GM23338 (cell line): ENCODE data around the gene PSMD4. TPM values are rescaled to one million over a fixed set of nuclear protein-coding genes. Genes with fewer than 3 reads are reported as not detected.

Experiments
- ATAC-seq: fragments of 200-7000 bp; cut with Tn5 transposase; 3 replicates; pipeline ENCODE4 v1.9.1; 2020
- DNase-seq: peaks from one replicate; pipeline ENCODE4 v3.0.0-alpha.2; 2015; ENCODE audit warnings: low spot score
- H2AFZ ChIP-seq: fragments of 200-600 bp; sonication (generic); 2 replicates; pipeline ENCODE4 v1.8.0; 2016; ENCODE audit warnings: antibody characterized with exemption, mild to moderate bottlenecking, moderate library complexity
- H3F3A ChIP-seq: fragments of 200-600 bp; sonication (generic); replicated peaks from 2 replicates; pipeline ENCODE4 v1.8.0; 2017; ENCODE audit warnings: antibody characterized with exemption, mixed run types, low read depth
- H3K27ac ChIP-seq: fragments of 200-600 bp; sonication (generic); 2 replicates; pipeline ENCODE4 v1.6.1; 2016; ENCODE audit warnings: low read depth
- H3K27me3 ChIP-seq: fragments of 200-600 bp; sonication (generic); 2 replicates; pipeline ENCODE4 v1.8.0; 2016; ENCODE audit warnings: mild to moderate bottlenecking, mixed run types, moderate library complexity; ENCODE audit not compliant: insufficient read depth
- H3K36me3 ChIP-seq: fragments of 200-600 bp; sonication (generic); 2 replicates; pipeline ENCODE4 v1.8.0; 2016; ENCODE audit warnings: mild to moderate bottlenecking; ENCODE audit not compliant: insufficient read depth
- H3K4me1 ChIP-seq: fragments of 200-600 bp; sonication (generic); 2 replicates; pipeline ENCODE4 v1.8.0; 2016; ENCODE audit warnings: mild to moderate bottlenecking, moderate library complexity; ENCODE audit not compliant: insufficient read depth
- H3K4me2 ChIP-seq: fragments of 200-600 bp; sonication (generic); 2 replicates; pipeline ENCODE4 v1.7.1; 2017; ENCODE audit warnings: mixed run types
- H3K4me3 ChIP-seq: fragments of 200-600 bp; sonication (generic); 2 replicates; pipeline ENCODE4 v1.6.1; 2016; ENCODE audit warnings: mixed run types
- H3K79me2 ChIP-seq: fragments of 200-600 bp; sonication (generic); replicated peaks from 2 replicates; pipeline ENCODE4 v1.8.0; 2017; ENCODE audit warnings: mild to moderate bottlenecking; ENCODE audit not compliant: insufficient read depth
- H3K9me2 ChIP-seq: fragments of 200-600 bp; sonication (generic); 2 replicates; pipeline ENCODE4 v1.8.0; 2017; ENCODE audit not compliant: insufficient read depth
- H4K20me1 ChIP-seq: fragments of 200-600 bp; sonication (generic); replicated peaks from 2 replicates; pipeline ENCODE4 v1.8.0; 2017; ENCODE audit warnings: mild to moderate bottlenecking; ENCODE audit not compliant: insufficient read depth
- H3K27ac Mint-ChIP-seq: 2 replicates; pipeline ENCODE4 v1.8.0; 2020; ENCODE audit warnings: inconsistent platforms, mild to moderate bottlenecking, moderate library complexity, mixed read lengths
- H3K27me3 Mint-ChIP-seq: 3 replicates; pipeline ENCODE4 v1.8.0; 2022; ENCODE audit warnings: low read depth, mild to moderate bottlenecking, moderate library complexity, mixed read lengths, inconsistent platforms; ENCODE audit not compliant: insufficient read depth, poor library complexity
- H3K36me3 Mint-ChIP-seq: 3 replicates; pipeline ENCODE4 v1.8.0; 2021; ENCODE audit warnings: low read depth, mild to moderate bottlenecking, inconsistent platforms, moderate library complexity, mixed read lengths
- H3K4me1 Mint-ChIP-seq: 3 replicates; pipeline ENCODE4 v1.8.0; 2020; ENCODE audit warnings: mild to moderate bottlenecking, inconsistent platforms, mixed read lengths
- H3K4me3 Mint-ChIP-seq: 3 replicates; pipeline ENCODE4 v1.8.0; 2021; ENCODE audit warnings: moderate library complexity, mild to moderate bottlenecking, inconsistent platforms, mixed read lengths
- H3K9me3 Mint-ChIP-seq: 3 replicates; pipeline ENCODE4 v1.8.0; 2020; ENCODE audit warnings: moderate library complexity, mild to moderate bottlenecking, inconsistent platforms, mixed read lengths
- CREB1 ChIP-seq: fragments of 250-450 bp; sonication (Bioruptor Pico); IDR thresholded peaks from 2 replicates; pipeline ENCODE4 v1.5.0; 2020; ENCODE audit warnings: low read depth, mild to moderate bottlenecking, moderate library complexity
- EZH2 ChIP-seq: fragments of 200-600 bp; sonication (generic); IDR thresholded peaks from one replicate; pipeline ENCODE4 v1.8.0; 2017; ENCODE audit warnings: antibody characterized with exemption, mild to moderate bottlenecking, low read depth; ENCODE audit not compliant: unreplicated experiment
- EZH2phosphoT487 ChIP-seq: fragments of 200-600 bp; sonication (generic); IDR thresholded peaks from one replicate; pipeline ENCODE4 v1.8.1; 2018; ENCODE audit warnings: antibody characterized with exemption; ENCODE audit not compliant: unreplicated experiment
- JUNB ChIP-seq: IDR thresholded peaks from one replicate; pipeline ENCODE4 v1.6.1; 2016; ENCODE audit warnings: antibody characterized with exemption; ENCODE audit not compliant: unreplicated experiment
- NANOG ChIP-seq: IDR thresholded peaks from 2 replicates; pipeline ENCODE4 v1.6.1; 2016; ENCODE audit warnings: antibody characterized with exemption, borderline replicate concordance
- POLR2AphosphoS5 ChIP-seq: IDR thresholded peaks from 2 replicates; pipeline ENCODE4 v1.6.1; 2016; ENCODE audit warnings: antibody characterized with exemption, low read depth
- STAT1 ChIP-seq: IDR thresholded peaks from one replicate; pipeline ENCODE4 v1.6.1; 2016; ENCODE audit warnings: antibody characterized with exemption; ENCODE audit not compliant: unreplicated experiment
- ZNF114 ChIP-seq: fragments of 250-450 bp; sonication (Bioruptor Pico); IDR thresholded peaks from 2 replicates; pipeline ENCODE4 v1.5.0; 2020; ENCODE audit warnings: mild to moderate bottlenecking, moderate library complexity
- ZNF331 ChIP-seq: fragments of 250-450 bp; sonication (Bioruptor Pico); IDR thresholded peaks from 2 replicates; pipeline ENCODE4 v1.5.0; 2020; ENCODE audit warnings: low read depth, mild to moderate bottlenecking, moderate library complexity
- polyA plus RNA-seq: library from polyadenylated mRNA; unstranded; fragments of >200 nt; fragmentation: Nextera tagmentation; extraction: Ambion mirVana; gene quantifications from 2 replicates; pipeline ENCODE4 v1.2.1, GENCODE V29; 2016
- total RNA-seq: library from RNA; depleted of rRNA; stranded (reverse); fragments of >200 nt; shearing (Covaris generic); gene quantifications from 2 replicates; pipeline ENCODE4 v1.2.3, GENCODE V29; 2014
- TF ChIP-seq, protein P1 (sequence below): IDR thresholded peaks from one replicate; pipeline ENCODE4 v1.6.1; 2018; ENCODE audit warnings: antibody characterized with exemption; ENCODE audit not compliant: unreplicated experiment
- TF ChIP-seq, protein P2 (sequence below), 2 experiments: fragments of 200-600 bp in 1 of 2; sonication (generic) in 1 of 2; conservative IDR thresholded peaks; 2 replicates each; pipeline versions ENCODE4 v1.5.1 to v1.6.1; 2016 to 2017; ENCODE audit warnings: antibody characterized with exemption in 2 of 2, low read depth in 2 of 2, mild to moderate bottlenecking in 2 of 2, moderate library complexity in 1 of 2
- TF ChIP-seq, protein P3 (sequence below): IDR thresholded peaks from 2 replicates; pipeline ENCODE4 v1.6.1; 2016; ENCODE audit warnings: antibody characterized with exemption

PSMD4 gene
- total and polyA plus RNA-seq, 2 experiments from 2014 or later = 171 to 235 TPM

DNA sequence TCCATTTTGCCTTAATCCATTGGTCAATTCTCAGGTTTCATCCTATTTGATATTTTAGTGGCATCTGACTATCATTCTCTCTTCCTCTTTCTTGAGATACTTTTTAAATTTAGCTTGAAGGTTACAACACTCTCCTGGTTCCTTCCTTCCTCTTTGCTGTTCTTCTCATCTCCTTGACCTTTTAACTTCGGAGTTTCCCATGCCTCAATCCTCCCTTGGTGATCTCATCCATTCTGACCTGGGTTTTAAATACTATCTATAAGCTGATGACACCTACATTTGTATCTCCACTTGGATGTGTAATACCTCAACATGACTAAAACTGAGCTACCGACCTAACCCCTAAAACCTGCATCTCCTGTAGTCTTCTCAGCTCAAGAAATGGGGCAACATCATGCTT is 22.7 kb downstream of the PSMD4 start (continued):
- TF ChIP-seq, protein P1, sequence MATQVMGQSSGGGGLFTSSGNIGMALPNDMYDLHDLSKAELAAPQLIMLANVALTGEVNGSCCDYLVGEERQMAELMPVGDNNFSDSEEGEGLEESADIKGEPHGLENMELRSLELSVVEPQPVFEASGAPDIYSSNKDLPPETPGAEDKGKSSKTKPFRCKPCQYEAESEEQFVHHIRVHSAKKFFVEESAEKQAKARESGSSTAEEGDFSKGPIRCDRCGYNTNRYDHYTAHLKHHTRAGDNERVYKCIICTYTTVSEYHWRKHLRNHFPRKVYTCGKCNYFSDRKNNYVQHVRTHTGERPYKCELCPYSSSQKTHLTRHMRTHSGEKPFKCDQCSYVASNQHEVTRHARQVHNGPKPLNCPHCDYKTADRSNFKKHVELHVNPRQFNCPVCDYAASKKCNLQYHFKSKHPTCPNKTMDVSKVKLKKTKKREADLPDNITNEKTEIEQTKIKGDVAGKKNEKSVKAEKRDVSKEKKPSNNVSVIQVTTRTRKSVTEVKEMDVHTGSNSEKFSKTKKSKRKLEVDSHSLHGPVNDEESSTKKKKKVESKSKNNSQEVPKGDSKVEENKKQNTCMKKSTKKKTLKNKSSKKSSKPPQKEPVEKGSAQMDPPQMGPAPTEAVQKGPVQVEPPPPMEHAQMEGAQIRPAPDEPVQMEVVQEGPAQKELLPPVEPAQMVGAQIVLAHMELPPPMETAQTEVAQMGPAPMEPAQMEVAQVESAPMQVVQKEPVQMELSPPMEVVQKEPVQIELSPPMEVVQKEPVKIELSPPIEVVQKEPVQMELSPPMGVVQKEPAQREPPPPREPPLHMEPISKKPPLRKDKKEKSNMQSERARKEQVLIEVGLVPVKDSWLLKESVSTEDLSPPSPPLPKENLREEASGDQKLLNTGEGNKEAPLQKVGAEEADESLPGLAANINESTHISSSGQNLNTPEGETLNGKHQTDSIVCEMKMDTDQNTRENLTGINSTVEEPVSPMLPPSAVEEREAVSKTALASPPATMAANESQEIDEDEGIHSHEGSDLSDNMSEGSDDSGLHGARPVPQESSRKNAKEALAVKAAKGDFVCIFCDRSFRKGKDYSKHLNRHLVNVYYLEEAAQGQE = no peak

DNA sequence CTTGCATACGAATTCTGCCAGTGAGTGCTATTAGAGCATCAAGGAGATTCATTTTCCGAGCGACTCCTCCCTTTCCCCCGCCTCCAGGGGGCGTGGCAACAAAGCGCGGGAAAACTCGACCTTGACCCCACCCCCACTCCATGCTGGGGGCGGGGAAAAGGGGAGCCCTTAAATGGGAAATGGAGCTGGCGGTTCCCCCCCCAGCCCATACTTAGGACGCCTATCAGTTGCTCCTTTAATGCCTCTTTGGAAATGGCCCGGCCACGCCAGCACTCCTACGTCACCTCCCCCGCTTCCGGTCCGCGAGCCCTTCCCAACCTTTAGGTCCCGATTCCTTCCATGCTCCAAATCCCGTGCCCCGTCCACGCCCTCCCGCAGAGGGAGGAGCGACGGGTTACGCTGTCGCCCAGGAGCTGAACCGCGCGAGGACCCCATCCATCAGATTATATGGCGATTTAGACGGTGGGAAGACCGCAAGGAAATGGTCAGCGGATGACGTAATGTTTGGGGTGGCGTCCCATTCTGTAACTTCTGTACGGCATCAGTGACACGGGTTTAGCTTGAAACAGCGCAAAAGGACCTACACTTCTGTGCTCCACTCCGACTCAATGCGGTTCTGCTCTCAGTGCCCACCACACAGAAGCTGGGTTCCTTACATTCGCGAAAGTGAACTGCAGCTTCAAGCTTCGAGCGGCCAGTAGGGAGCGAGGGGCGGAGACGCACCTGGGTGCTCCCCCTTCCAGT is 26.9 kb downstream of the PSMD4 start:
- peaks cover 34% of the 10 kb centered on the region for H3K79me2 ChIP-seq
- peaks cover 19% of the 10 kb centered on the region for H3K4me1 Mint-ChIP-seq
- TF ChIP-seq POLR2AphosphoS5 = peak; percentile 79
- TF ChIP-seq, protein P2, sequence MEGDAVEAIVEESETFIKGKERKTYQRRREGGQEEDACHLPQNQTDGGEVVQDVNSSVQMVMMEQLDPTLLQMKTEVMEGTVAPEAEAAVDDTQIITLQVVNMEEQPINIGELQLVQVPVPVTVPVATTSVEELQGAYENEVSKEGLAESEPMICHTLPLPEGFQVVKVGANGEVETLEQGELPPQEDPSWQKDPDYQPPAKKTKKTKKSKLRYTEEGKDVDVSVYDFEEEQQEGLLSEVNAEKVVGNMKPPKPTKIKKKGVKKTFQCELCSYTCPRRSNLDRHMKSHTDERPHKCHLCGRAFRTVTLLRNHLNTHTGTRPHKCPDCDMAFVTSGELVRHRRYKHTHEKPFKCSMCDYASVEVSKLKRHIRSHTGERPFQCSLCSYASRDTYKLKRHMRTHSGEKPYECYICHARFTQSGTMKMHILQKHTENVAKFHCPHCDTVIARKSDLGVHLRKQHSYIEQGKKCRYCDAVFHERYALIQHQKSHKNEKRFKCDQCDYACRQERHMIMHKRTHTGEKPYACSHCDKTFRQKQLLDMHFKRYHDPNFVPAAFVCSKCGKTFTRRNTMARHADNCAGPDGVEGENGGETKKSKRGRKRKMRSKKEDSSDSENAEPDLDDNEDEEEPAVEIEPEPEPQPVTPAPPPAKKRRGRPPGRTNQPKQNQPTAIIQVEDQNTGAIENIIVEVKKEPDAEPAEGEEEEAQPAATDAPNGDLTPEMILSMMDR (conservative IDR thresholded peaks at IDR 0.05; ENCODE audit: low read depth in 2 of 2) = no peak
- TF ChIP-seq, protein P1 = peak; percentile 15
- no peak for TF ChIP-seq NANOG
- TF ChIP-seq CREB1 (CRISPR knock-in tag) = peak; percentile 89
- TF ChIP-seq JUNB = no peak
- TF ChIP-seq STAT1 = no peak
- no peak for TF ChIP-seq ZNF331
- TF ChIP-seq ZNF114 (CRISPR knock-in tag) = no peak
- TF ChIP-seq EZH2 = no peak
- TF ChIP-seq, protein P3, sequence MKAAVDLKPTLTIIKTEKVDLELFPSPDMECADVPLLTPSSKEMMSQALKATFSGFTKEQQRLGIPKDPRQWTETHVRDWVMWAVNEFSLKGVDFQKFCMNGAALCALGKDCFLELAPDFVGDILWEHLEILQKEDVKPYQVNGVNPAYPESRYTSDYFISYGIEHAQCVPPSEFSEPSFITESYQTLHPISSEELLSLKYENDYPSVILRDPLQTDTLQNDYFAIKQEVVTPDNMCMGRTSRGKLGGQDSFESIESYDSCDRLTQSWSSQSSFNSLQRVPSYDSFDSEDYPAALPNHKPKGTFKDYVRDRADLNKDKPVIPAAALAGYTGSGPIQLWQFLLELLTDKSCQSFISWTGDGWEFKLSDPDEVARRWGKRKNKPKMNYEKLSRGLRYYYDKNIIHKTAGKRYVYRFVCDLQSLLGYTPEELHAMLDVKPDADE = peak; percentile 48
- TF ChIP-seq EZH2phosphoT487 = no peak

More for the DNA sequence above, 26.9 kb downstream of the PSMD4 start:
- 0 out of 2 replicates have a peak, but pooled peaks cover 5% of the 10 kb centered on the region for H3K36me3 ChIP-seq
- 0 out of 2 replicates have a peak, but pooled peaks cover 5% of the 10 kb centered on the region for H4K20me1 ChIP-seq
- peaks cover 6% of the 10 kb centered on the region; the same call in 1 of the 2 replicates for H3K4me1 ChIP-seq
- Mint-ChIP-seq H3K9me3 (no peaks in the 10 kb centered on the region), H3K36me3 (peaks cover 22% of the 10 kb centered on the region), H3K27me3 (peaks cover 25% of the 10 kb centered on the region), H3K27ac (peak overlapping the region; percentile 100), H3K4me3 (peak overlapping the region; percentile 98)
- H3K27me3 ChIP-seq = no peaks in the 10 kb centered on the region
- DNase-seq (peak; percentile 98), ATAC-seq (peak; percentile 46)
- peak overlapping the region; percentile 64 for H3K4me3 ChIP-seq
- no peaks in the 10 kb centered on the region for H3K9me2 ChIP-seq
- 0 out of 2 replicates have a peak, but pooled peaks cover 10% of the 10 kb centered on the region for H3F3A ChIP-seq
- peak overlapping the region; percentile 99 for H3K27ac ChIP-seq
- H2AFZ ChIP-seq = no peak overlapping the region; the same call in 1 of the 2 replicates
- peak overlapping the region; percentile 64 for H3K4me2 ChIP-seq
